Fibroblast of mammary gland (primary cell): ENCODE measurements around the gene TST.

Source experiments
- DNase-seq: peaks from one replicate; pipeline ENCODE4 v3.0.0-alpha.2; 2010; ENCODE audit warnings: low read depth
- H3K4me3 ChIP-seq: 2 replicates; pipeline ENCODE4 v1.5.1; 2011; ENCODE audit warnings: low read depth, mild to moderate bottlenecking, low read length, moderate library complexity; ENCODE audit not compliant: control insufficient read depth
- CTCF ChIP-seq: conservative IDR thresholded peaks from 2 replicates; pipeline ENCODE4 v1.5.1; 2011; ENCODE audit warnings: low read depth, low read length, inconsistent platforms; ENCODE audit not compliant: control insufficient read depth, insufficient read depth

The TST gene

DNA sequence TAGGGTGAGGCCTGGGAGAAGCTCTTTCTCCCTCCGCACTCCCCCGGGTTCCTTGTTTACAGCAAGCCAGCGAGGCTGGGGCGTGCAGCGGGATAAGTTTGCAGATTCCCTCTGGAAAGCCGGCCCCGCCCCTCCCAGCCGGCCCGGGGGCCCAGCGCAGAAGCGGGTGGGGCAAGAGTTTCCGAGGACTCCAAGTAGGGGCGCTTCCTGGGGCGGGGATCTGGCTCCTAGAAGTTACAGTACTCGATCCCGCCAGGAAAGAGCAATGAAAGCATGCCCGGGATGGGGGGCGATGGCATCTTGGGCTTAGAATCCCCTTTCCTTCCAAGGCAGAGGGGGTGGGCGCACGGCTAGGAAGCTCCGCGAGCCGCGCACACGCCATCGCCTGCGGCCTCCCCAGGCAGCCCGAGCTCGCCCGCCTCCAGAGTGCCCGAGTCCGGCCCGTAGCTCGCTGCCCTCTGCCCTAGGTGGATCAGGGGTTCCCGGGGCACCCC lies 385 bp downstream of the TST start:
- DNase-seq: peak; percentile 41
- no peak for TF ChIP-seq CTCF
- peak overlapping the region; percentile 63 for H3K4me3 ChIP-seq

DNA sequence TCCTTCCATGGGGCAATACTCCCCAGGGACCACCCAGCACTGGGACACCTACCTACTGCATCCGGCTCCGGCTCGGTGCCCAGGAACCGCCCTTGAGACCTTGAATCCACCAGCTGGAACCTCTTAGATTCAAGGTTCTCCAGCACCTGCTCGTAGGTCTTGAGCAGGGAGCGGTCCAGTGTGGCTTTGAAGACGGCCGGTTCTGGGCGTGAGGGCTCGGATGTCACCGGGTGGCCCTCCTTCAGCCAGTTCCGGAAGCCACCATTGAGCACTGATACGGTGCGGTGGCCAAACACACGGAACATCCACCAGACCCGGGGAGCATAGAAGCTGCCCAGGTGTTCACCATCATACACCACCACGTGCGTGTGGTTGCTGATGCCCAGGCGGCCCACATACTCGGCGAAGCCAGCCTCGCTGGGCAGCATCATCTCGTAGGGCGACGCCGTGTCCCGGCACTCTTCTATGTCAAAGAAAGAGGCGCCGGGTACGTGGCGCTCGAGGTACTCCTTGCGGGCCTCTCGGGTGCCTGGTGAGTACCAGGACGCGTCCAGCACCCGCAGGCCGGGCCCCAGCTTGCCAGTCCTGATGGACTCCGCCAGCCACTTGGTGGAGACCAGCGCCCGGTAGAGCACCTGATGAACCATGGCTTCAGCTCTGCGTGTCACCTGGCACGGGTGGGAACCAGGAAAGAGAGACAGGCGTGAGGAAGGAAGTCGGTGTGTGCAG lies 997 bp downstream of the TST start:
- no peak for DNase-seq
- TF ChIP-seq CTCF: no peak
- peak overlapping the region; percentile 63 for H3K4me3 ChIP-seq

- H3K4me3 ChIP-seq: no peak overlapping the region
- no peak for DNase-seq
- no peak for TF ChIP-seq CTCF
These were observed 1.9 kb downstream of the TST start for GRCh38 chr22:37017356-37017755.

DNA sequence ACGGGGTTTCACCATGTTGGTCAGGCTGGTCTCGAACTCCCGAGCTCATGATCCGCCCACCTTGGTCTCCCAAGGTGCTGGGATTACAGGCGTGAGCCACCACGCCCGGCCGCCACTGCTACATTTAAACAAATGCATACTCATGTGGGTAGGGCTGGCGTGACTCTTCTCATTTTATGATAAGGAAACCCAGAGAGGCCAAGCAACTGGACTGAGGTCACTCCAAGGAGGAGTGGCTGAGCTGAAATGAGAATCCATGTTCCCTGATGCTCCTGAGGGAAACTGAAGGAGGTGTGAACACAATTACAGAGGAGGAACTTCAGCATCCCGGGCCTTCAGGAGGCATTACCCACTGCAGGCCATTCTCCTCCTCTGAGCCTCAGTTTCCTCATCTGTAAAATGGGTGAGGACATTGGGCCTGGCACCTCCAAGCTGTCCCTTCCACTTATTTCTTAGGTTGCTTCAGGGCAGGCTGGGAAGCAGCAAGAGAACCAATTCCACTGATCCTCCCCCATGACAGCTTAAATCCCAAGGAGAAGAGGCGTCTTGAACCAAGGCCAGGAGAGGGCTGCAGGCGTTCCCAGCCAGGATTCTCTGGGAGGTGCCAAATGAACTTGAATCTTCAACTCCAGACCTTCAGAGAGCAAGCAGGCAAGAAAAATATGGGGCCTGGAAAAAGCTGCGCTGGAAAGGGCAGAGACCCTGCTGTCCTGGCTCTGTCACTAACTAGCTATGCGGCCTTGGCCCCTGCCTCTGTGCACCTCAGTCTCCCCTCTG lies 2.9 kb downstream of the TST start:
- no peak for TF ChIP-seq CTCF
- DNase-seq: no peak
- no peak overlapping the region for H3K4me3 ChIP-seq

GRCh38 chr22:37015587-37015878 lies 3.7 kb downstream of the TST start:
- no peak for DNase-seq
- no peak for TF ChIP-seq CTCF

DNA sequence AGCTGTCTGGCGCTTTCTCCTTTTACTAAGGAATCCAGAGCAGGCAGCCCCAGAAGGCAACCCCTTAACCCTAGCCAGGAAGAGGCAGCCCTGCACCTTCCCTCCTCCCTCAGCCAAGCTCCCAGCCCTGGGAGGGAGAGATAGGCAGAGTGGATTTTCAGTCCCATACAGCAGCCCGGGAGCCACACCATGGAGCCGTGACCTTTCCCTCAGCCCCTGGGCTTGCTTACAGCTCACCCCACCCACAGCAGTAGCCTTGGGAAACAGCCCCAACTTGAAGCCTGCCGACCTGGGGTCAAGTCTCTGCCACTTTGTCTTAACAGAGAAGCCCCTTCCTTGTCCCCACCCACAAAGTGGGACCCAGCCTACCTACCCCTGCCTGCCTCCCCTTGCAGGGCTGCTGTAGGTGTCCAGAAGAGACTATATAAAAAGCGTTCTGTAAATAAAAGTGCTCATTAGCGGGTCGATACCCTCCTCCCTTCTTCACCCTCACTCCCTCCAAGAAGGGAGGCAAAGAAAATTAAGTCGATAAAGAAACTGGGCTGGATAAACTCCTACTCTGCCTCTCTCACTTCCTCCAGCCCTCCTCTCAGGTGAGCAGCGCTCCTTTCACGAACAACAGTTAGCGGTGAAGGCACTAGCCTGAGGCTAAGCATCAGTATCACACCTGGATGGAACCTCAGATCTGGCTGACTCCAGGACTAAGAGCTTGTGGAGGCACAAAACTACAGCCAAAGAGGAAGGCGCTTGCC lies 4.2 kb downstream of the TST start:
- TF ChIP-seq CTCF: no peak
- H3K4me3 ChIP-seq: no peak overlapping the region
- no peak for DNase-seq

More at GRCh38 chr22:37015587-37015878, 3.7 kb downstream of the TST start:
- H3K4me3 ChIP-seq: no peak overlapping the region
